ENCODE measurements around the gene RAPGEF3. TPM values are rescaled to one million over a fixed set of nuclear protein-coding genes. Genes with fewer than 3 reads are reported as not detected.

The RAPGEF3 gene
- total and polyA plus RNA-seq, 2 of the 8 experiments (the other 6 are each of a cell fraction or from before 2014, with no cell fraction given), result 5.0 to 9.4 TPM

DNA sequence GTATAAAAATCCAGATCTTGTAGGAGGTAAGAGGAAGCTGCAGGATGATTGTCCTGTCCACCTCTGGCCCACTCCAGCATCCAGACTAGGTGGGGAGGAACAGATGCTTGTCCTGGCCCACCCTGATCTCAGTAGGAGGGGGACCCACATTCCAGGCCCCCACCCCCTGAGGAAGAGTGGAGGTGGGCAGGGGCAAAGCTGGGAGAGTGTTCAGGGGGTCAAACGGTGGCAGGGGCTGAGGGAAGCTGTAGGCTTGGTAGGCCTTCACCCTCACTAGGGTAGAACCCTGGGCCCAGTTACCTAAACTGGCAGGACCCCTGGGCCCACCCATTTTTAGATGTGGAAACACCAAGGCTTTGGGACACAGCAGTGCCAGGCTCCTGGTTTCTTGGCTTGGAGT, 18.5 kb upstream of the RAPGEF3 start (continued):
- TF ChIP-seq CHD7 (IDR thresholded peaks at IDR 0.05; ENCODE audit: insufficient replicate concordance, low read length) (no peak), CHD2 (IDR thresholded peaks at IDR 0.05; ENCODE audit: low read length) (no peak), SP2 (IDR thresholded peaks at IDR 0.05; ENCODE audit: low read length) (no peak), JUND (IDR thresholded peaks at IDR 0.05; ENCODE audit: low read length) (no peak), HDAC6 (IDR thresholded peaks at IDR 0.05; ENCODE audit: low read depth, low read length) (no peak), EP300 (IDR thresholded peaks at IDR 0.05; ENCODE audit: borderline replicate concordance in 1 of 2, low read depth in 2 of 2, low read length in 2 of 2) (no peak), SIRT6 (IDR thresholded peaks at IDR 0.05; ENCODE audit: low read length) (no peak), SRF (IDR thresholded peaks at IDR 0.05; ENCODE audit: low read depth, low read length) (no peak), MAFK (IDR thresholded peaks at IDR 0.05; ENCODE audit: low read depth, low read length) (no peak)
- TF ChIP-seq, protein P1, sequence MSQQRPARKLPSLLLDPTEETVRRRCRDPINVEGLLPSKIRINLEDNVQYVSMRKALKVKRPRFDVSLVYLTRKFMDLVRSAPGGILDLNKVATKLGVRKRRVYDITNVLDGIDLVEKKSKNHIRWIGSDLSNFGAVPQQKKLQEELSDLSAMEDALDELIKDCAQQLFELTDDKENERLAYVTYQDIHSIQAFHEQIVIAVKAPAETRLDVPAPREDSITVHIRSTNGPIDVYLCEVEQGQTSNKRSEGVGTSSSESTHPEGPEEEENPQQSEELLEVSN (IDR thresholded peaks at IDR 0.05), result no peak
- TF ChIP-seq, protein P2, sequence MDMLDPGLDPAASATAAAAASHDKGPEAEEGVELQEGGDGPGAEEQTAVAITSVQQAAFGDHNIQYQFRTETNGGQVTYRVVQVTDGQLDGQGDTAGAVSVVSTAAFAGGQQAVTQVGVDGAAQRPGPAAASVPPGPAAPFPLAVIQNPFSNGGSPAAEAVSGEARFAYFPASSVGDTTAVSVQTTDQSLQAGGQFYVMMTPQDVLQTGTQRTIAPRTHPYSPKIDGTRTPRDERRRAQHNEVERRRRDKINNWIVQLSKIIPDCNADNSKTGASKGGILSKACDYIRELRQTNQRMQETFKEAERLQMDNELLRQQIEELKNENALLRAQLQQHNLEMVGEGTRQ (IDR thresholded peaks at IDR 0.05; ENCODE audit: low read length), result no peak

Measured in H1 (cell line).